ENCODE data around the gene WAPL. TPM values are rescaled to one million over a fixed set of nuclear protein-coding genes. Genes with fewer than 3 reads are reported as not detected.

The WAPL gene
- total RNA-seq, 1 donor from 2014 or later: 47.9 TPM

GRCh38 chr10:86483664-86484063 lies 37.9 kb downstream of the WAPL start:
- no peaks in the 10 kb centered on the region for H3K9me3 Mint-ChIP-seq (ENCODE audit: low read depth)
- H3K4me3 Mint-ChIP-seq (ENCODE audit: low read depth): no peak overlapping the region
- no peak for TF ChIP-seq CTCF (IDR thresholded peaks at IDR 0.05; ENCODE audit: unreplicated experiment)
- H3K4me1 Mint-ChIP-seq (ENCODE audit: low read depth): no peaks in the 10 kb centered on the region
- no peak for DNase-seq (ENCODE audit: low spot score, unreplicated experiment)
- H3K27ac Mint-ChIP-seq: no peak overlapping the region
- H3K27me3 Mint-ChIP-seq: no peaks in the 10 kb centered on the region
- H3K36me3 Mint-ChIP-seq (ENCODE audit: insufficient read depth): peaks cover 12% of the 10 kb centered on the region

GRCh38 chr10:86481761-86482160 lies 39.8 kb downstream of the WAPL start:
- H3K4me3 Mint-ChIP-seq (ENCODE audit: low read depth): no peak overlapping the region
- peaks cover 7% of the 10 kb centered on the region for H3K36me3 Mint-ChIP-seq (ENCODE audit: insufficient read depth)
- H3K9me3 Mint-ChIP-seq (ENCODE audit: low read depth): no peaks in the 10 kb centered on the region
- H3K27ac Mint-ChIP-seq: no peak overlapping the region
- no peak for TF ChIP-seq CTCF (IDR thresholded peaks at IDR 0.05; ENCODE audit: unreplicated experiment)
- H3K4me1 Mint-ChIP-seq (ENCODE audit: low read depth): no peaks in the 10 kb centered on the region
- DNase-seq (ENCODE audit: low spot score, unreplicated experiment): no peak
- H3K27me3 Mint-ChIP-seq: no peaks in the 10 kb centered on the region

GRCh38 chr10:86480571-86480970 lies 41.0 kb downstream of the WAPL start:
- peak overlapping the region; percentile 24 for H3K27ac Mint-ChIP-seq
- no peak overlapping the region for H3K4me3 Mint-ChIP-seq (ENCODE audit: low read depth)
- no peaks in the 10 kb centered on the region for H3K27me3 Mint-ChIP-seq
- DNase-seq (ENCODE audit: low spot score, unreplicated experiment): no peak
- peaks cover 7% of the 10 kb centered on the region for H3K36me3 Mint-ChIP-seq (ENCODE audit: insufficient read depth)
- no peak for TF ChIP-seq CTCF (IDR thresholded peaks at IDR 0.05; ENCODE audit: unreplicated experiment)
- no peaks in the 10 kb centered on the region for H3K9me3 Mint-ChIP-seq (ENCODE audit: low read depth)
- H3K4me1 Mint-ChIP-seq (ENCODE audit: low read depth): no peaks in the 10 kb centered on the region

GRCh38 chr10:86472061-86472460 lies 49.5 kb downstream of the WAPL start:
- H3K27me3 Mint-ChIP-seq: no peaks in the 10 kb centered on the region
- no peak overlapping the region for H3K4me3 Mint-ChIP-seq (ENCODE audit: low read depth)
- TF ChIP-seq CTCF (IDR thresholded peaks at IDR 0.05; ENCODE audit: unreplicated experiment): no peak
- H3K36me3 Mint-ChIP-seq (ENCODE audit: insufficient read depth): peaks cover 10% of the 10 kb centered on the region
- no peaks in the 10 kb centered on the region for H3K4me1 Mint-ChIP-seq (ENCODE audit: low read depth)
- DNase-seq (ENCODE audit: low spot score, unreplicated experiment): no peak
- H3K27ac Mint-ChIP-seq: no peak overlapping the region
- H3K9me3 Mint-ChIP-seq (ENCODE audit: low read depth): no peaks in the 10 kb centered on the region

GRCh38 chr10:86461963-86462804 lies 59.4 kb downstream of the WAPL start:
- Mint-ChIP-seq H3K9me3 (ENCODE audit: low read depth) (no peaks in the 10 kb centered on the region), H3K27me3 (no peaks in the 10 kb centered on the region), H3K27ac (peak overlapping the region; percentile 74), H3K4me3 (ENCODE audit: low read depth) (no peak overlapping the region), H3K4me1 (ENCODE audit: low read depth) (no peaks in the 10 kb centered on the region), H3K36me3 (ENCODE audit: insufficient read depth) (peaks cover 32% of the 10 kb centered on the region)
- DNase-seq (ENCODE audit: low spot score, unreplicated experiment): no peak
- no peak for TF ChIP-seq CTCF (IDR thresholded peaks at IDR 0.05; ENCODE audit: unreplicated experiment)
